SU-DHL-6 (cell line): ENCODE data around the gene NFYA.

Source experiments
- EZH2phosphoT487 ChIP-seq: fragments of 200-600 bp; sonication (generic), shearing (Covaris generic); conservative IDR thresholded peaks from 2 replicates; pipeline ENCODE4 v1.6.1; 2018; ENCODE audit warnings: mild to moderate bottlenecking, antibody characterized with exemption, low read length, moderate library complexity, mixed read lengths
- TF ChIP-seq, protein P1 (sequence below): fragments of 200-600 bp; sonication (generic); IDR thresholded peaks from one replicate; pipeline ENCODE4 v1.5.1; 2017; ENCODE audit warnings: antibody characterized with exemption, mild to moderate bottlenecking, low read length, moderate library complexity; ENCODE audit not compliant: insufficient read depth, poor library complexity, severe bottlenecking

DNA sequence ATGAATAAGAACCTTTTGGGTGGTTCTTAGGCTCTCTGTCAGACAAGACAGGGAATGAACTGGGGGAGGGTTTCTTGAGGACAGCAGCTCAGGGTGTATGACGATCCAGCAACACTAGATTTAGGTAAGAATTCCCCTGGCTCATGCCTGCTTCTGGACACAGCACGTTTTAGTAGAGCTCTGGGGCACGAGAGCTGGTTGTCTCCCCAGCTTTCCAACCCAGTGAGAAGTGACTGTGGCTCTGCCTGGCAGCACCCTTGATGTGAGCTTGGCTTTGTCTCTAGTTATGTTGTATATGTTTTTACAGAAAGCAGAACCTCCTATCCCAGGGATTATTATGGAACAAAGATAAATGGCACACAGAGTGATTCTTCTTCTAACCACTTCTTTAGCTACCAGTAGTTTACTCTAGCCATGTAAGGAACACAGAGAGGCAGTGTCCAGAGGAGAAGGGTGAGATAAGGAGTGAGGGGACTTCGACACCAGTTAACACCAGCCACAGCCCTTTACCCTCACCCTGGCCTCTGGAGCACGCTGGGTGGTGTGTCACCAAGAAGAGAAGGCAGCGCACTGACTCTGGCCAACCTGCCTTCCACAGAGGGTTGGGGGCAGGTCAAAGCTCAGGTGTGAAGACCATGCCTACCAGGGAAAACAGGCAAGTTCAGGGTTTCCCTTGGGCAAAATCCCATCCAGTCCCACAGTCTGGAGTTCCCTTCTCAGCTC is 15.8 kb upstream of the NFYA start:
- TF ChIP-seq, protein P1, sequence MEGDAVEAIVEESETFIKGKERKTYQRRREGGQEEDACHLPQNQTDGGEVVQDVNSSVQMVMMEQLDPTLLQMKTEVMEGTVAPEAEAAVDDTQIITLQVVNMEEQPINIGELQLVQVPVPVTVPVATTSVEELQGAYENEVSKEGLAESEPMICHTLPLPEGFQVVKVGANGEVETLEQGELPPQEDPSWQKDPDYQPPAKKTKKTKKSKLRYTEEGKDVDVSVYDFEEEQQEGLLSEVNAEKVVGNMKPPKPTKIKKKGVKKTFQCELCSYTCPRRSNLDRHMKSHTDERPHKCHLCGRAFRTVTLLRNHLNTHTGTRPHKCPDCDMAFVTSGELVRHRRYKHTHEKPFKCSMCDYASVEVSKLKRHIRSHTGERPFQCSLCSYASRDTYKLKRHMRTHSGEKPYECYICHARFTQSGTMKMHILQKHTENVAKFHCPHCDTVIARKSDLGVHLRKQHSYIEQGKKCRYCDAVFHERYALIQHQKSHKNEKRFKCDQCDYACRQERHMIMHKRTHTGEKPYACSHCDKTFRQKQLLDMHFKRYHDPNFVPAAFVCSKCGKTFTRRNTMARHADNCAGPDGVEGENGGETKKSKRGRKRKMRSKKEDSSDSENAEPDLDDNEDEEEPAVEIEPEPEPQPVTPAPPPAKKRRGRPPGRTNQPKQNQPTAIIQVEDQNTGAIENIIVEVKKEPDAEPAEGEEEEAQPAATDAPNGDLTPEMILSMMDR: no peak
- TF ChIP-seq EZH2phosphoT487: no peak
